Ectodermal cell (in vitro differentiated cells): ENCODE data around the gene CERS6.

ENCODE experiments used
- H3K27ac ChIP-seq: 2 replicates; pipeline ENCODE4 v1.7.0; 2013; ENCODE audit warnings: mild to moderate bottlenecking, low read depth, low read length; ENCODE audit not compliant: insufficient read depth, poor library complexity, severe bottlenecking
- H3K27me3 ChIP-seq: 2 replicates; pipeline ENCODE4 v1.7.0; 2013; ENCODE audit warnings: mild to moderate bottlenecking, low read length; ENCODE audit not compliant: insufficient read depth, control insufficient read depth, poor library complexity, severe bottlenecking
- H3K36me3 ChIP-seq: one replicate; pipeline ENCODE4 v1.7.0; 2013; ENCODE audit warnings: low read length; ENCODE audit not compliant: control insufficient read depth, insufficient read depth
- H3K4me1 ChIP-seq: one replicate; pipeline ENCODE4 v1.7.0; 2013; ENCODE audit warnings: low read length; ENCODE audit not compliant: control insufficient read depth, insufficient read depth
- H3K4me3 ChIP-seq: 2 replicates; pipeline ENCODE4 v1.7.0; 2013; ENCODE audit warnings: low read depth, low read length, control low read depth; ENCODE audit not compliant: insufficient read depth
- H3K9me3 ChIP-seq: 2 replicates; pipeline ENCODE4 v1.7.0; 2013; ENCODE audit warnings: mild to moderate bottlenecking, low read length, moderate library complexity; ENCODE audit not compliant: control insufficient read depth
- WGBS, 2 experiments: methylation state at CpG; one replicate each; pipeline ENCODE4 v1.1.7; 2013; ENCODE audit warnings: missing lambda C conversion rate in 2 of 2; 5-methylcytosine and 5-hydroxymethylcytosine counted together

CERS6 gene

DNA sequence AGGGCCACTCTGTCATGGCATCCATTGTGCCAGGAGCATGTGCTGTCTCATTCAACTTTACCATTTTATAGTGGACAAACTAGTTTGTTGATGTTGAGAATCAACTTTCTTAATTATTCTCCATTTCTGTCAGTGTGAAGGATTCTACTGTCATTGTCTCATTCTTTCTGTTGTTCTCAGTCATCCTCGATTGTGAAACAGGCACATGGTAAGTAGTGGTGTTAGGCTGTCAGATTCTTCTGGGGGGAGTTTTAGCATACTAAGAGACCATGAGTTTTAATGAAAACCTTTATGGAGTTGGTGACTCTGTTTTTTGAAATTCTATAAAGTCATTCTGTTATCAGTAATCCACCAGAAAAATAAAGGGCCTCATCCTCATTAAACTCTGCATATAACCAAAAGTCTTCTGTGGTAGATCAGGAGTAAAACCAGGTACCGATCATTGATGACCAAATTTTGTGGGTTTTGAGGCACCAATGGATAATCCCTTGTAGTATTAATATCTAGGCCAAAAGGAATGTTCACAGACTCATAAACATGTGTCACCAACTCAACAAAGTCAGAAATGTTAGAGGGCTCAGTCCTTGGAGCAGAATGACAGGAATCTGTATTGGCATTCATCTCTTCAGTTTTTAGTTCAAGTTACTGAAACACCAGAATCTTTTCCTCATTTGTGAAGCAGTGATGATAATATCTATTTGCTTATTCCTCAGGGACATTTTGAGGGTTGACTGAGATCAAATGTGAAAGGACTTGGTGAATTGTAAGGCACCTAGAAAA, 73.2 kb downstream of the CERS6 start:
- H3K4me3 ChIP-seq, result no peak overlapping the region
- 89 to 96% methylated on average over 2 of the region's 2 CpGs for WGBS, 2 experiments
- no peaks in the 10 kb centered on the region for H3K27me3 ChIP-seq
- H3K36me3 ChIP-seq, result no peaks in the 10 kb centered on the region
- H3K9me3 ChIP-seq, result no peaks in the 10 kb centered on the region
- H3K4me1 ChIP-seq, result peaks cover 14% of the 10 kb centered on the region
- no peak overlapping the region for H3K27ac ChIP-seq

GRCh38 chr2:168529900-168530561, 74.0 kb downstream of the CERS6 start:
- H3K4me3 ChIP-seq, result no peak overlapping the region
- H3K27me3 ChIP-seq, result no peaks in the 10 kb centered on the region
- H3K36me3 ChIP-seq, result no peaks in the 10 kb centered on the region
- H3K27ac ChIP-seq, result no peak overlapping the region
- peaks cover 14% of the 10 kb centered on the region for H3K4me1 ChIP-seq
- WGBS, 2 experiments, result 85 to 89% methylated on average over 6 to 8 of the region's 8 CpGs
- no peaks in the 10 kb centered on the region for H3K9me3 ChIP-seq

- Histone ChIP-seq H3K9me3 (no peaks in the 10 kb centered on the region), H3K4me1 (peaks cover 9% of the 10 kb centered on the region), H3K4me3 (no peak overlapping the region), H3K27ac (no peak overlapping the region), H3K36me3 (no peaks in the 10 kb centered on the region), H3K27me3 (no peaks in the 10 kb centered on the region)
- 91 to 93% methylated on average over 4 of the region's 4 CpGs for WGBS, 2 experiments
These were observed 75.0 kb downstream of the CERS6 start for GRCh38 chr2:168530982-168531622.

DNA sequence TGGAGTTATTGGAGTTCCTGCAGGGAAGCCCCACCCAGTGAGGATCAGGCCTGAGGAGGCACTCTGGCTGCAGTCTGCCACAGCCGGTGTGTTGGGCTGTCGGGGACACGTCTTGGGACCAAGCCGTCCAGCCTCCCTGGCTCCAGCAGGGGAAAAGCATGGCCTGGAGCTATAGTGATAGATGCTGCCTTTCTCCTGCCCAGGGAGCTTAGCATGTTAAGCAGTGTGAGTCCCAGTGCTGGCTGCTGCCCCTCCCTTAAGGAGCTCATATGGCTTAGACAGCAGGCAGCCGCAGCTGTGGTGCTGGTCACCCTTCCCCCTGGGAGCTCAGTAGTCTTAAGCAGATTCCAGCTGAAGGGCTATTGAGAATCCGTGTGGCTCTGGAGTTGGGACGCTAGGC, 78.9 kb downstream of the CERS6 start:
- Histone ChIP-seq H3K36me3 (no peaks in the 10 kb centered on the region), H3K9me3 (no peaks in the 10 kb centered on the region), H3K27me3 (no peaks in the 10 kb centered on the region), H3K27ac (no peak overlapping the region), H3K4me1 (peaks cover 7% of the 10 kb centered on the region), H3K4me3 (no peak overlapping the region)
- 94% methylated on average over 7 of the region's 7 CpGs for WGBS, 2 experiments

- no peak overlapping the region for H3K4me3 ChIP-seq
- 100% methylated on average over 1 to 2 of the region's 2 CpGs for WGBS, 2 experiments
- H3K4me1 ChIP-seq, result peaks cover 3% of the 10 kb centered on the region
- no peak overlapping the region for H3K27ac ChIP-seq
- H3K27me3 ChIP-seq, result no peaks in the 10 kb centered on the region
- H3K36me3 ChIP-seq, result no peaks in the 10 kb centered on the region
- H3K9me3 ChIP-seq, result no peaks in the 10 kb centered on the region
These were observed 80.9 kb downstream of the CERS6 start for GRCh38 chr2:168536925-168537466.

- H3K27ac ChIP-seq, result no peak overlapping the region
- no peaks in the 10 kb centered on the region for H3K36me3 ChIP-seq
- H3K4me1 ChIP-seq, result peaks cover 3% of the 10 kb centered on the region
- H3K27me3 ChIP-seq, result no peaks in the 10 kb centered on the region
- H3K4me3 ChIP-seq, result no peak overlapping the region
- WGBS, 2 experiments, result 91 to 98% methylated on average over 1 of the region's 1 CpG
- no peaks in the 10 kb centered on the region for H3K9me3 ChIP-seq
These were observed 82.1 kb downstream of the CERS6 start for GRCh38 chr2:168538133-168538532.

GRCh38 chr2:168538534-168538933, 82.5 kb downstream of the CERS6 start:
- Histone ChIP-seq H3K27me3 (no peaks in the 10 kb centered on the region), H3K27ac (no peak overlapping the region), H3K36me3 (no peaks in the 10 kb centered on the region), H3K4me3 (no peak overlapping the region), H3K9me3 (no peaks in the 10 kb centered on the region), H3K4me1 (peaks cover 3% of the 10 kb centered on the region)
- 93 to 100% methylated on average over 1 of the region's 2 CpGs for WGBS, 2 experiments

GRCh38 chr2:168539945-168540344, 83.9 kb downstream of the CERS6 start:
- 100% methylated on average over 1 of the region's 1 CpG for WGBS, 2 experiments
- Histone ChIP-seq H3K9me3 (no peaks in the 10 kb centered on the region), H3K27me3 (no peaks in the 10 kb centered on the region), H3K36me3 (no peaks in the 10 kb centered on the region), H3K4me1 (no peaks in the 10 kb centered on the region), H3K27ac (no peak overlapping the region), H3K4me3 (no peak overlapping the region)

GRCh38 chr2:168541858-168542257, 85.8 kb downstream of the CERS6 start:
- peaks cover 5% of the 10 kb centered on the region for H3K4me1 ChIP-seq

GRCh38 chr2:168543037-168543436, 87.0 kb downstream of the CERS6 start:
- no peaks in the 10 kb centered on the region for H3K9me3 ChIP-seq
- no peak overlapping the region for H3K27ac ChIP-seq
- no peak overlapping the region for H3K4me3 ChIP-seq
- H3K27me3 ChIP-seq, result no peaks in the 10 kb centered on the region
- peaks cover 5% of the 10 kb centered on the region for H3K4me1 ChIP-seq
- 94 to 96% methylated on average over 3 to 4 of the region's 4 CpGs for WGBS, 2 experiments
- H3K36me3 ChIP-seq, result peaks cover under 1% of the 10 kb centered on the region

More at GRCh38 chr2:168541858-168542257, 85.8 kb downstream of the CERS6 start:
- Histone ChIP-seq H3K9me3 (no peaks in the 10 kb centered on the region), H3K4me3 (no peak overlapping the region), H3K27ac (no peak overlapping the region), H3K27me3 (no peaks in the 10 kb centered on the region), H3K36me3 (no peaks in the 10 kb centered on the region)
- WGBS, 2 experiments, result no CpG with 5 or more reads among the region's 1 CpG
